PC-9 (cell line): ENCODE measurements around the gene TGFB1I1. TPM values are rescaled to one million over a fixed set of nuclear protein-coding genes. Genes with fewer than 3 reads are reported as not detected.

Source experiments
- BruUV-seq: library from RNA; stranded (reverse); fragments of 400-500 nt; replicated peaks from 2 replicates; lab custom pipeline; 2021; lab: Mats Ljungman, UMichigan
- CTCF ChIA-PET: fragments of 300-600 bp; sonication (Branson Sonifier 250); formaldehyde crosslinking; loops from one replicate; lab custom pipeline; 2022; ENCODE audit warnings: antibody characterized with exemption; lab: Charles Lee
- POLR2A ChIA-PET: fragments of 300-600 bp; sonication (Branson Sonifier 250); formaldehyde crosslinking; loops from one replicate; lab custom pipeline; 2022; ENCODE audit warnings: antibody characterized with exemption; ENCODE audit not compliant: unreplicated experiment; lab: Charles Lee
- DNase-seq, 2 experiments: peaks; one replicate each; pipeline versions ENCODE4 v3.0.0 to v3.0.0-alpha.2; 2015 to 2022; ENCODE audit warnings: mixed read lengths in 1 of 2
- H2AFZ ChIP-seq: fragments of 200-600 bp; sonication (generic); 2 replicates; pipeline ENCODE4 v1.8.1; 2017; ENCODE audit warnings: antibody characterized with exemption
- H3F3A ChIP-seq: fragments of 200-600 bp; sonication (generic); 2 replicates; pipeline ENCODE4 v1.8.1; 2017; ENCODE audit warnings: antibody characterized with exemption, mild to moderate bottlenecking, low read depth; ENCODE audit not compliant: insufficient read depth
- H3K27ac ChIP-seq: fragments of 200-600 bp; sonication (generic); 2 replicates; pipeline ENCODE4 v1.6.1; 2016; ENCODE audit warnings: mixed run types
- H3K27me3 ChIP-seq: fragments of 200-600 bp; sonication (generic); 2 replicates; pipeline ENCODE4 v1.6.1; 2016; ENCODE audit warnings: low read depth, mixed run types; ENCODE audit not compliant: insufficient read depth
- H3K36me3 ChIP-seq: fragments of 200-600 bp; sonication (generic); 2 replicates; pipeline ENCODE4 v1.6.1; 2016; ENCODE audit warnings: low read depth, mixed run types
- H3K4me1 ChIP-seq: fragments of 200-600 bp; sonication (generic); replicated peaks from 2 replicates; pipeline ENCODE4 v1.6.1; 2016; ENCODE audit warnings: mixed run types; ENCODE audit not compliant: insufficient read depth
- H3K4me2 ChIP-seq: fragments of 200-600 bp; sonication (generic); 2 replicates; pipeline ENCODE4 v1.6.1; 2017; ENCODE audit warnings: mixed run types
- H3K4me3 ChIP-seq: fragments of 200-600 bp; sonication (generic); 2 replicates; pipeline ENCODE4 v1.6.1; 2016; ENCODE audit warnings: mixed run types
- H3K79me2 ChIP-seq: fragments of 200-600 bp; sonication (generic); 2 replicates; pipeline ENCODE4 v1.6.1; 2017; ENCODE audit warnings: low read depth, mixed run types
- H3K9me2 ChIP-seq: fragments of 200-600 bp; sonication (generic); 2 replicates; pipeline ENCODE4 v1.8.1; 2017; ENCODE audit warnings: mild to moderate bottlenecking; ENCODE audit not compliant: insufficient read depth
- H3K9me3 ChIP-seq: fragments of 200-600 bp; sonication (generic); 2 replicates; pipeline ENCODE4 v1.8.1; 2016; ENCODE audit warnings: low read depth; ENCODE audit not compliant: insufficient read depth
- H4K20me1 ChIP-seq: fragments of 200-600 bp; sonication (generic); 2 replicates; pipeline ENCODE4 v1.8.1; 2017; ENCODE audit not compliant: insufficient read depth
- CTCF ChIP-seq: fragments of 200-600 bp; sonication (generic); conservative IDR thresholded peaks from 2 replicates; pipeline ENCODE4 v1.6.1; 2017; ENCODE audit warnings: mixed run types, antibody characterized with exemption, mild to moderate bottlenecking, moderate library complexity
- EZH2 ChIP-seq: fragments of 200-600 bp; sonication (generic); IDR thresholded peaks from 2 replicates; pipeline ENCODE4 v1.8.0; 2017; ENCODE audit warnings: antibody characterized with exemption, low read depth
- intact Hi-C: fragments of 100-400 bp; cut with micrococcal nuclease; formaldehyde crosslinking; loops from one replicate; pipeline ENCODE4 v1.10.0; 2022; ENCODE audit not compliant: unreplicated experiment
- total RNA-seq: library from RNA; stranded (reverse); gene quantifications from 2 replicates; pipeline ENCODE4 v1.2.3, GENCODE V29; 2021

Gene TGFB1I1
- total RNA-seq, 1 experiment from 2014 or later: 9.0 TPM

GRCh38 chr16:31464781-31465260 lies 7.1 kb upstream of the TGFB1I1 start:
- no peak overlapping the region for H3K4me2 ChIP-seq
- no peaks in the 10 kb centered on the region for H3K27me3 ChIP-seq
- CTCF ChIA-PET: no interaction called here
- H3K9me3 ChIP-seq: no peaks in the 10 kb centered on the region
- no peaks in the 10 kb centered on the region; the same call in 1 of the 2 replicates for H4K20me1 ChIP-seq
- DNase-seq: no peak
- no peak overlapping the region for H3K4me3 ChIP-seq
- TF ChIP-seq EZH2: no peak
- no peak for TF ChIP-seq CTCF
- H3K27ac ChIP-seq: no peak overlapping the region
- peaks cover 14% of the 10 kb centered on the region for H3K79me2 ChIP-seq
- peaks cover 9% of the 10 kb centered on the region for H3K4me1 ChIP-seq
- no peaks in the 10 kb centered on the region for H3K36me3 ChIP-seq
- H2AFZ ChIP-seq: no peak overlapping the region
- POLR2A ChIA-PET: no interaction called here
- no TSS peak for BruUV-seq
- peaks cover 12% of the 10 kb centered on the region; the same call in 1 of the 2 replicates for H3F3A ChIP-seq
- intact Hi-C loops: no loop called here
- no peaks in the 10 kb centered on the region for H3K9me2 ChIP-seq

- TF ChIP-seq EZH2 (no peak), CTCF (no peak)
- no peak overlapping the region for H3K27ac ChIP-seq
- no peaks in the 10 kb centered on the region for H3K27me3 ChIP-seq
- intact Hi-C loops: no loop called here
- BruUV-seq: no TSS peak
- peaks cover 7% of the 10 kb centered on the region; the same call in 1 of the 2 replicates for H3K79me2 ChIP-seq
- H3K36me3 ChIP-seq: no peaks in the 10 kb centered on the region
- H4K20me1 ChIP-seq: no peaks in the 10 kb centered on the region; the same call in 1 of the 2 replicates
- no peak for DNase-seq
- ChIA-PET CTCF (no interaction called here), POLR2A (no interaction called here)
- no peak overlapping the region for H2AFZ ChIP-seq
- H3K9me2 ChIP-seq: no peaks in the 10 kb centered on the region
- H3K9me3 ChIP-seq: no peaks in the 10 kb centered on the region
- peaks cover 4% of the 10 kb centered on the region; the same call in 1 of the 2 replicates for H3F3A ChIP-seq
- peaks cover under 1% of the 10 kb centered on the region; the same call in 1 of the 2 replicates for H3K4me1 ChIP-seq
- no peak overlapping the region for H3K4me2 ChIP-seq
- no peak overlapping the region for H3K4me3 ChIP-seq
These were observed 6.1 kb upstream of the TGFB1I1 start for GRCh38 chr16:31465788-31466370.

- Histone ChIP-seq H3K27ac (no peak overlapping the region), H3K9me2 (no peaks in the 10 kb centered on the region), H3K27me3 (no peaks in the 10 kb centered on the region), H3K4me1 (0 out of 2 replicates have a peak, but pooled peaks cover 2% of the 10 kb centered on the region), H3K4me3 (no peak overlapping the region), H3F3A (0 out of 2 replicates have a peak, but pooled peaks cover 8% of the 10 kb centered on the region), H3K36me3 (no peaks in the 10 kb centered on the region), H3K9me3 (no peaks in the 10 kb centered on the region), H3K4me2 (no peak overlapping the region), H3K79me2 (peaks cover 1% of the 10 kb centered on the region; the same call in 1 of the 2 replicates), H4K20me1 (no peaks in the 10 kb centered on the region; the same call in 1 of the 2 replicates), H2AFZ (no peak overlapping the region)
- intact Hi-C loops: no loop called here
- no peak for TF ChIP-seq EZH2
- TF ChIP-seq CTCF: no peak
- POLR2A ChIA-PET: interaction anchor here (0.6 kb wide), 1 partner anchor 549 kb away, joined by 4 read pairs; no protein-coding TSS in a partner anchor
- no peak for DNase-seq
- CTCF ChIA-PET: no interaction called here
- no TSS peak for BruUV-seq
These were observed 5.5 kb upstream of the TGFB1I1 start for GRCh38 chr16:31466381-31466841.
